ENCODE results near the gene TMEM233.

- TF ChIP-seq GATA2 (IDR thresholded peaks at IDR 0.05; ENCODE audit: low read depth, low read length): no peak
- no peak for TF ChIP-seq GATA3 (IDR thresholded peaks at IDR 0.05; ENCODE audit: low read depth, low read length)
Measured at GRCh38 chr12:119634743-119635142, 41.2 kb downstream of the TMEM233 start.

Measured in SH-SY5Y (cell line).